WI38 (cell line): ENCODE data around the gene STRADB.

Experiments used
- H3K4me3 ChIP-seq: 2 replicates; pipeline ENCODE4 v1.5.1; 2011; ENCODE audit warnings: low read depth, mild to moderate bottlenecking, control low read depth, low read length
- TF ChIP-seq, protein P1 (sequence below): IDR thresholded peaks from 2 replicates; pipeline ENCODE4 v1.5.1; 2012; ENCODE audit warnings: low read depth, mild to moderate bottlenecking, control low read depth, low read length

The STRADB gene

GRCh38 chr2:201522965-201523364 is 71.4 kb downstream of the STRADB start:
- TF ChIP-seq, protein P1, sequence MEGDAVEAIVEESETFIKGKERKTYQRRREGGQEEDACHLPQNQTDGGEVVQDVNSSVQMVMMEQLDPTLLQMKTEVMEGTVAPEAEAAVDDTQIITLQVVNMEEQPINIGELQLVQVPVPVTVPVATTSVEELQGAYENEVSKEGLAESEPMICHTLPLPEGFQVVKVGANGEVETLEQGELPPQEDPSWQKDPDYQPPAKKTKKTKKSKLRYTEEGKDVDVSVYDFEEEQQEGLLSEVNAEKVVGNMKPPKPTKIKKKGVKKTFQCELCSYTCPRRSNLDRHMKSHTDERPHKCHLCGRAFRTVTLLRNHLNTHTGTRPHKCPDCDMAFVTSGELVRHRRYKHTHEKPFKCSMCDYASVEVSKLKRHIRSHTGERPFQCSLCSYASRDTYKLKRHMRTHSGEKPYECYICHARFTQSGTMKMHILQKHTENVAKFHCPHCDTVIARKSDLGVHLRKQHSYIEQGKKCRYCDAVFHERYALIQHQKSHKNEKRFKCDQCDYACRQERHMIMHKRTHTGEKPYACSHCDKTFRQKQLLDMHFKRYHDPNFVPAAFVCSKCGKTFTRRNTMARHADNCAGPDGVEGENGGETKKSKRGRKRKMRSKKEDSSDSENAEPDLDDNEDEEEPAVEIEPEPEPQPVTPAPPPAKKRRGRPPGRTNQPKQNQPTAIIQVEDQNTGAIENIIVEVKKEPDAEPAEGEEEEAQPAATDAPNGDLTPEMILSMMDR: no peak
- H3K4me3 ChIP-seq: no peak overlapping the region

- no peak overlapping the region for H3K4me3 ChIP-seq
- TF ChIP-seq, protein P1: no peak
Observed at GRCh38 chr2:201523506-201523905, 72.0 kb downstream of the STRADB start.
